Activated CD4-positive, alpha-beta T cell treated with anti-CD3 and anti-CD28 coated beads, Interleukin-2, amount 10 ng/mL, durations not matched to agents 7 days and 5 days (primary cell): ENCODE results near the gene CLMN. TPM values are rescaled to one million over a fixed set of nuclear protein-coding genes. Genes with fewer than 3 reads are reported as not detected.

Source experiments
- CTCF ChIA-PET: fragments of 350-600 bp; sonication (Branson Sonifier 250); formaldehyde crosslinking; loops from one replicate; lab custom pipeline; 2021; ENCODE audit warnings: antibody characterized with exemption; lab: Charles Lee
- POLR2A ChIA-PET: fragments of 350-600 bp; sonication (Branson Sonifier 250); formaldehyde crosslinking; loops from one replicate; lab custom pipeline; 2021; ENCODE audit warnings: antibody characterized with exemption; lab: Charles Lee
- DNase-seq: peaks from one replicate; pipeline ENCODE4 v3.0.0-alpha.2; 2020
- H3K27ac Mint-ChIP-seq: one replicate; pipeline ENCODE4 v1.8.0; 2021; ENCODE audit warnings: mild to moderate bottlenecking, moderate library complexity, mixed read lengths
- H3K27me3 Mint-ChIP-seq: one replicate; pipeline ENCODE4 v1.8.0; 2021; ENCODE audit warnings: mixed read lengths
- H3K36me3 Mint-ChIP-seq: one replicate; pipeline ENCODE4 v1.8.0; 2021; ENCODE audit warnings: low read depth, mixed read lengths
- H3K4me1 Mint-ChIP-seq: one replicate; pipeline ENCODE4 v1.8.0; 2021; ENCODE audit warnings: mixed read lengths
- H3K4me3 Mint-ChIP-seq: one replicate; pipeline ENCODE4 v1.8.0; 2021; ENCODE audit warnings: mild to moderate bottlenecking, moderate library complexity, mixed read lengths
- H3K9me3 Mint-ChIP-seq: one replicate; pipeline ENCODE4 v1.8.0; 2021; ENCODE audit warnings: mixed read lengths
- total RNA-seq, 2 experiments: library from RNA; stranded (reverse); gene quantifications; one replicate each; pipeline ENCODE4 v1.2.3, GENCODE V29; 2021

The CLMN gene
- total RNA-seq, 2 experiments from 2014 or later, result 0.42 to 0.94 TPM

GRCh38 chr14:95252219-95252618 lies 67.5 kb downstream of the CLMN start:
- Mint-ChIP-seq H3K9me3 (no peaks in the 10 kb centered on the region), H3K27ac (no peak overlapping the region), H3K4me1 (no peaks in the 10 kb centered on the region), H3K27me3 (peaks cover 15% of the 10 kb centered on the region), H3K4me3 (no peak overlapping the region), H3K36me3 (no peaks in the 10 kb centered on the region)
- DNase-seq, result no peak
- ChIA-PET POLR2A (no interaction called here), CTCF (interaction anchor here (1.1 kb wide), 1 partner anchor 14 kb away, joined by 3 read pairs; no protein-coding TSS in a partner anchor)

- Mint-ChIP-seq H3K9me3 (no peaks in the 10 kb centered on the region), H3K27me3 (peaks cover 15% of the 10 kb centered on the region), H3K36me3 (no peaks in the 10 kb centered on the region), H3K27ac (no peak overlapping the region), H3K4me1 (no peaks in the 10 kb centered on the region), H3K4me3 (no peak overlapping the region)
- CTCF ChIA-PET, result no interaction called here
- no peak for DNase-seq
- POLR2A ChIA-PET, result no interaction called here
These were observed 68.8 kb downstream of the CLMN start for GRCh38 chr14:95250936-95251335.

DNA sequence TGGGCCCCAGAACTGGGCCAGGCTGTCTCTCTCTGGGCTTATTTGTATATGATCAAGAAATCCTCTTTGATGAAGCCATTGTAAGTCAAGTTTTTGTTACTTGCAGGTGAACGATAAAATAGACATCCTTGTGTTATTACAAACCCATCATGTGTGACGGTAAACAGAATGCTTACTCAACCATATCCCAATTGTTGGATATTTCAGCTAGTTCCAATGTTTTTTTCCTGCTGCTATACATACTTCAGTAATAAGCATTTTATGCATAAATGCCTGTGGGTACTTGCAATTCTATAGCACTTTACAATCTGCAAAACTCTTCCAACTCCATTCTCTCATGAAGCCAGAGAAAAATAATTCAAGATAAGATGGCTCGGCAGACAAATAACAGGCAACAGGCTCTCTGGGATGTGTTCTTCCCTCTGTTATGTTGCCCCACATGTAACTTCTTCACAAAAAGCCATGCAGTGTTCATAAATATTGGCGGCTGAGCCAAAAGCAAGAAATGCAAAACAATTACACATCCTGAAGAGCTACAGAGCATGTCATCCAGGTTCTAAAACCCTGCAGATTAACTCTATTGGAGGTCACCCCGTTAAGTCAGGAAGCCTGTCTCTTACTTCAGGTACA lies 69.5 kb downstream of the CLMN start:
- ChIA-PET CTCF (no interaction called here), POLR2A (no interaction called here)
- no peaks in the 10 kb centered on the region for H3K9me3 Mint-ChIP-seq
- no peak for DNase-seq
- H3K4me1 Mint-ChIP-seq, result no peaks in the 10 kb centered on the region
- H3K4me3 Mint-ChIP-seq, result no peak overlapping the region
- H3K36me3 Mint-ChIP-seq, result no peaks in the 10 kb centered on the region
- peaks cover 15% of the 10 kb centered on the region for H3K27me3 Mint-ChIP-seq
- no peak overlapping the region for H3K27ac Mint-ChIP-seq

DNA sequence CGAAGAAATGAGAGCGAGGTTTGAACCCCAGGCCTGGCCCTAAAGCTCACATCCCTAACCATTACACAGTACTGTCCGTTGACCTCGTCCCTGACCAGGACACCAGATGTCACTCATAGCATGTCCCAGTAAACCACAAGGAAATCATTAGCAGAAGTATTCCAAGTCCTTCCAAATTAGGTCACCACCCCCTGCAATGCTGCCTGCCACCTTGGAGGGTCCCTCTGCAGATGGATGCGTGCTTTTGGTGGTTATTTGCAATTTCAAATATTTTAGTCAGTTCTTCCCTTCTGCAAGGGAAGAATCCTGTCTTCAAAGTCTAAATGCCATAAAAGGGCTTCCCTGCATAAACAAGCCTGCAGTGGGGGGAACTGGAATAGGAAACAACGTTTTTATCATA lies 71.3 kb downstream of the CLMN start:
- POLR2A ChIA-PET, result no interaction called here
- Mint-ChIP-seq H3K4me3 (no peak overlapping the region), H3K36me3 (no peaks in the 10 kb centered on the region)

DNA sequence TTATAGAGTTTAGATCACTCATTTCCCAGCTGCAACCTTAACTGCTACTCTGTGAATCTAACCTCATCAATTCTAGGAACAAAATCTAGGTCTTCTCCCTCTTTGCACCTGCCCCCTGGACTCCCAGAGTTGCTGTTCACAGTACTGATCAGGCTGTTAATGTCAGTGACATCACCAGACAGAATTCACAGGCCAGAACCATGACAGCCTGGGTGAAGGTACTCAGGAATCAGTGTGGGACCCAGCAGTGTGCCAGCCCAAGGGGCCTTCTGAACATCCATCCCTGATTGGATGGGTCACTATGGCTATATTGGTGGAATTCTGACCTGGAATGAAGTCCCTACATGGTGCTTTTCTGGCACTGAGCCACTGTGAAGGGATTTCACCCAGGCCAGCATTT lies 72.8 kb downstream of the CLMN start:
- CTCF ChIA-PET, result no interaction called here
- POLR2A ChIA-PET, result no interaction called here
- no peak for DNase-seq
- H3K27ac Mint-ChIP-seq, result no peak overlapping the region
- no peaks in the 10 kb centered on the region for H3K4me1 Mint-ChIP-seq
- no peaks in the 10 kb centered on the region for H3K36me3 Mint-ChIP-seq
- H3K4me3 Mint-ChIP-seq, result no peak overlapping the region
- H3K27me3 Mint-ChIP-seq, result peaks cover 15% of the 10 kb centered on the region
- no peaks in the 10 kb centered on the region for H3K9me3 Mint-ChIP-seq

More for the DNA sequence above, 71.3 kb downstream of the CLMN start:
- CTCF ChIA-PET, result no interaction called here
- Mint-ChIP-seq H3K27ac (no peak overlapping the region), H3K4me1 (no peaks in the 10 kb centered on the region), H3K9me3 (no peaks in the 10 kb centered on the region), H3K27me3 (peaks cover 15% of the 10 kb centered on the region)
- DNase-seq, result no peak

DNA sequence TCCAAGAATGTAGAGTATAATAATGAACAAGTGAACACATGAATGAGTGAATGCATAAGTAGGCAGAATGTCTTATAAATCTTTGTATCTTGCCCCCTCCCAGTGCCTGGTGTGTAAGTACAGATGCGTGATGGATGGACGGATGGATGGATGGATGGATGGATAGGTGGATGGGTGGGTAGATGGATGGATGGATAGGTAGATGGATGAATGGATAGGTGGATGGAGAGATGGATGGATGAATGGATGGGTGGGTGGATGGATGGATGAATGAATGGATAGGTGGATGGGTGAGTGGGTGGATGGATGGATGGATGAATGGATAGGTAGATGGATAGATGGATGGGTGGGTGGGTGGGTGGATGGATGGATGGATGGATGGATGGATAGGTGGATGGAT lies 74.4 kb downstream of the CLMN start:
- Mint-ChIP-seq H3K36me3 (no peaks in the 10 kb centered on the region), H3K9me3 (no peaks in the 10 kb centered on the region), H3K27me3 (peaks cover 8% of the 10 kb centered on the region), H3K27ac (no peak overlapping the region), H3K4me3 (no peak overlapping the region), H3K4me1 (no peaks in the 10 kb centered on the region)
- ChIA-PET POLR2A (no interaction called here), CTCF (no interaction called here)
- DNase-seq, result no peak

GRCh38 chr14:95244587-95244986 lies 75.1 kb downstream of the CLMN start:
- no peaks in the 10 kb centered on the region for H3K4me1 Mint-ChIP-seq
- no peak for DNase-seq
- peaks cover 6% of the 10 kb centered on the region for H3K27me3 Mint-ChIP-seq
- no peaks in the 10 kb centered on the region for H3K9me3 Mint-ChIP-seq
- no peaks in the 10 kb centered on the region for H3K36me3 Mint-ChIP-seq
- H3K4me3 Mint-ChIP-seq, result no peak overlapping the region
- ChIA-PET CTCF (no interaction called here), POLR2A (no interaction called here)
- no peak overlapping the region for H3K27ac Mint-ChIP-seq

DNA sequence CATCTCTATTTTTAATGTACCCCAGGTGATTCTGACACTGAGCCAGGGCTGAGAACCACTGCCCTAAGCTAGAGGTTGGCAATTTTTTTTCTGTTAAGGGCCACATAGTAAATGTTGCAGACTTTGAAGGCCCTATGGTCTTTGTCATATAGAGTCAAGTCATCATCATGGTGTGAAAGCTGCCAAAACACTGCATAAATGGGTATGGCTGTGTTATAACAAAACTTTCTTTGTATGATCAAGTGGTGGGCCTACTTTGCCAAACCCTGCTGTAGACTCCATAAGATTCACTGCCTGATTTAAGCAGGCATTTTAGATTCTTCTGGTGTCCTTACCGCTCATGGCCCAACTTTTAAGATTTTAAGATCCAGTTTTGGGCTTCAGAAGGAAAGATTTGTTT lies 76.8 kb downstream of the CLMN start:
- no peaks in the 10 kb centered on the region for H3K9me3 Mint-ChIP-seq
- CTCF ChIA-PET, result no interaction called here
- DNase-seq, result no peak
- peaks cover 2% of the 10 kb centered on the region for H3K27me3 Mint-ChIP-seq
- no peaks in the 10 kb centered on the region for H3K36me3 Mint-ChIP-seq
- no peak overlapping the region for H3K4me3 Mint-ChIP-seq
- H3K4me1 Mint-ChIP-seq, result no peaks in the 10 kb centered on the region
- POLR2A ChIA-PET, result no interaction called here
- H3K27ac Mint-ChIP-seq, result no peak overlapping the region

DNA sequence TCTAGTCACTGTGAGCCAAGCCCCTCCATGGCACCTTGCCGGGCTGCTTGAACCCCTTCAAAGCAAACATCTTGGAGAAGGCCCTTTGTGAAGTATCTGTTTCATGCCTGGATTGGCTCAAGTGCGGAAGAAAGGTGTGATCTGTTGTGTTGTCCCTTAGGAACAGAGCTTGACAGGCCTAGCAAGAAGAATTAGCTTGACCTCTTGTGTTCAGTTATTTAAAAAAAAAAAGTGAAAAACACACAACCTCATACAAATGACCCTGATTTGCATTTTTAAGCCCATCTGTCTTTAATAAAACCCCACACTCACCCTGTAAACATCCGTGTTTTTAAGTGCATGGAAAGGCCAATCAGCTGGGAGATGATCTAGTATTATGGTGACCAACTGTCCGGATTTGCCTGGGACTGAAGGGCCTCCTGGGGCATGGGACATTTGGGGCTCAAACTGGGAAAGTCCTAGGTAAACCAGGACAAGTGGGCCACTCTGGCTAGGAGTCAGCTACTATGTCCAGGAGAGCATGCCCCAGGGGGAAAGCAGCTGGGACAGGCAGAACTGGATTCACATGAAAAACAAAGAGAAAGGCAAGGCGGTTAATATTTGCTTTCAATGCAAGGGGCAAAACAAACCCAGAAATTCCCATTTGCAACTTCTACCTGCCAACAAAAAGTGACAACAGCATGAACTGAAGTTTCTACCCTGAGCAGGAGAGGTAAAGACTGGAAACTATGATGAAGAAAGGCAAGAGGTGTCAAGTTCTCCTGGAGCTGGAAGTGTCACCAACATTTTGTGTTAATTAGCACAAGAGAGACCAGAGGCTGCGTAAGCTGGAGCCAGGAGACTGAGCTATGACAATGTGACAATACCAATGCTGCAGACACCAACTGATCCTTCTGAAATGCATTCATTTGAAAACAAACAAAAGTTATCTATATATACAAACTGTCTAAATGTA lies 78.6 kb downstream of the CLMN start:
- Mint-ChIP-seq H3K36me3 (no peaks in the 10 kb centered on the region), H3K9me3 (no peaks in the 10 kb centered on the region), H3K4me3 (no peak overlapping the region), H3K27me3 (no peaks in the 10 kb centered on the region), H3K4me1 (no peaks in the 10 kb centered on the region), H3K27ac (no peak overlapping the region)
- POLR2A ChIA-PET, result interaction anchor here (0.6 kb wide), 1 partner anchor 433 kb away, joined by 3 read pairs; no protein-coding TSS in a partner anchor
- DNase-seq, result no peak
- CTCF ChIA-PET, result no interaction called here

DNA sequence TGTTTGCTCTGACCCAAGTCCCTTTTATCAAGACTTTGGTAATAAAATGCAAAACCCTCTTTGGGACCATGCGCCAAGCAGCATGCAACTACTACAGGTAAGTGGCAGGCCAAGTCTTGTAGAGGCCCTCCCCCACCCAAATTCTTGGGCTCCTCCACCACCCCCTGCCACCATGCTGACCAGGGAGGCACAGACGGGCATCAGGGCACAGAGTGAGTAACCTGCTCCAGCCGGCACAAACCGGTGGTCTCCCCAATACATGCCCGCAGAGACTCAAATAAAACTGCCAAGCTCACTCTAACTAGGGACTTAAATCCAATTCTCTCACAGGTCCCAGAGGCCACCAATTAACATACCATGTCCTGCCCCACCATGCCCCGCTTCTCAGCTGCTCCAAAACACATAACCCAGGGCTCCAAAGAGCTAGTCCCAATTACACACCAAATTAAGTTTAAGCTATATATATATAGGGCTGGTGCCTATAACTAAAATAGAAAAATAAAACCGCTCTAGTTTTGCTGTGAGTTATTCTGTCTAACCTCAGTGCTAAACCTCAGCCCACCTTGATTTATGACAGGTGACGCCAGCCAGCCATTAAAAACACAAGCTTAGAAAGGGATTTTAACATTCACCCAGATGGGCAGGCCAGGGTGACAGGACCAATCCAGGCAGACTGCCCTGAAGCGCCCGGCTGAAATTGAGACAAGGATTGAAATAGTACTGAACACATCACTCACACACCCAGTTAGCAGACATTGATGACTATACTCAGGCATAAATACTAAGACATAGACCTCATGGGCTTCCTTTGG lies 81.0 kb downstream of the CLMN start:
- no peaks in the 10 kb centered on the region for H3K4me1 Mint-ChIP-seq
- no peaks in the 10 kb centered on the region for H3K36me3 Mint-ChIP-seq
- H3K27me3 Mint-ChIP-seq, result no peaks in the 10 kb centered on the region
- ChIA-PET CTCF (no interaction called here), POLR2A (no interaction called here)
- no peaks in the 10 kb centered on the region for H3K9me3 Mint-ChIP-seq
- no peak for DNase-seq
- H3K27ac Mint-ChIP-seq, result no peak overlapping the region
- no peak overlapping the region for H3K4me3 Mint-ChIP-seq

- Mint-ChIP-seq H3K4me1 (no peaks in the 10 kb centered on the region), H3K9me3 (no peaks in the 10 kb centered on the region), H3K36me3 (no peaks in the 10 kb centered on the region), H3K4me3 (no peak overlapping the region), H3K27me3 (no peaks in the 10 kb centered on the region), H3K27ac (no peak overlapping the region)
- DNase-seq, result no peak
- ChIA-PET CTCF (no interaction called here), POLR2A (no interaction called here)
These were observed 81.8 kb downstream of the CLMN start for GRCh38 chr14:95237958-95238340.

DNA sequence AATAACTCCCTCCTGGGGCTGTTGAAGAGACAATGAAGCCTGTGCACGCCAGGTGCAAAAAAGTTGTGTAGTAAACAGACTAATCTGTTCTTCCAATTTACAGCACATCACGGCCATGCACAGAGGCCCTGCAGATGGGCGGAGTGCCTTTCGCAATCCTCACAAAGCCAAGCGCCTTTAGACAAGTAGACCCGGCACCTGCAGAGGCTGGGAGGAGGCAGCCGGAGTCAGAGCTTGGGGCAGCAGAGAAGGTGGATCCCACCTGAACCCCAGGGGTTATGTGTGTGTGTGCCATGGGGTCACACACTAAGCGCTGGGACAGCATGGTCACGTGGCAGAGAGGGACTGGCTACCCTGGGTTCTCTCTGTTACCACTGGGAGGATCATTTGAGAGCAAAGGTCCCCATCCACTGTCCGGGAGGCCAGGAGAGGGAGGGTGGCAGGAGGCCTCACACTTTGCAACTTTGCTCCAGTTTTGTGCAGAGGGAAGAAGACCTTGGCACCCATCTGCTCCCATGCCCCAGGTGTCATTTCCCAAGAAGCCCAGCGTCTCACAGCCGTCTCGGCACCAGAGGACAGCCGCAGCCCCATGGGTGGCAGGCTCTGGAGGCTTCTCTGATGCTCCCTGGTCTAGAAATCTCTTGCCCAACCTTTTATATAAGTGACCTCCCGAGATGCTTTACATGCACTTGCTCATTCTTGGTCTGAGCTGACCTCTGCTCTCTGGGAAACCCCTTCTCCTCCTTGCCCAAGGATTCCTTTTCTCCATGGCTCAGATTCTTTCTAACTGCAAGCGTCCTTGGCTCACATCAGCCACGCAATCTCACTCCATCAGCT lies 82.4 kb downstream of the CLMN start:
- H3K27ac Mint-ChIP-seq, result no peak overlapping the region
- H3K4me3 Mint-ChIP-seq, result no peak overlapping the region
- ChIA-PET CTCF (no interaction called here), POLR2A (no interaction called here)
- no peaks in the 10 kb centered on the region for H3K36me3 Mint-ChIP-seq
- no peak for DNase-seq
- H3K27me3 Mint-ChIP-seq, result no peaks in the 10 kb centered on the region
- H3K9me3 Mint-ChIP-seq, result no peaks in the 10 kb centered on the region
- no peaks in the 10 kb centered on the region for H3K4me1 Mint-ChIP-seq
